GM08714 (cell line): ENCODE data around the gene ASTN2.

Experiments
- H3K4me3 ChIP-seq: fragments of 200-500 bp; sonication (Bioruptor generic); 2 replicates; pipeline ENCODE4 v1.5.1; 2014; ENCODE audit warnings: mild to moderate bottlenecking, low read length, inconsistent platforms
- ZNF274 ChIP-seq: IDR thresholded peaks from 2 replicates; pipeline ENCODE4 v1.6.1; 2012; ENCODE audit warnings: mild to moderate bottlenecking, low read depth, low read length

ASTN2 gene

DNA sequence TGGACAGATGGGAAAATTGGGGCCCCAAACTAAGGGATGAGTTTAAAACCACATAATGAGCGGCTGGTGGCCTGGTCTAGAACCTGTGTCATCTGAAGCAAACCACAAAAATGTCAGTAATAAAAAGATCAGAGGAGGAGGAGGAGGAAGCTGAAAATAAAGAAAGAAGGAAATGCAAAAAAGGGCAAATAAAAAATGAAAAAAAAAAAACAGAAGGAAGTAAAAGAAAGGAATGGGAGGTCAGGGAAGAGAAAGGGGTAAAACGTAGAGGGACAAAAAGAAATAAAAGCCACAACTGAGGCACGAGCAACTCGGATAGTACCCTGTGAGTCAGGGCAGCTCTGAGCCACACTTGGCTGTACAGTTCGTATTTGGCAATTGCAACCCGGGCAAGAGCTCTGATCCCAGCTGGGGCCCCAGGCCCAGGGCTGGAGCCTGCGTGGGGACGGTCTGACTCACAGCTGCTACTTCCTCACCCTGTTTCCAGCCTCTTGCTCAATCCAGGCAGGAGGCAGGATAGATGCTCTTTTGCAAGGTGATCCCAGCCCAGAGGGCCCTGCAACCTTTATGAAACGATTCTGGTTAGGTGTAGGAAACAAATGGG lies 865.7 kb downstream of the ASTN2 start:
- TF ChIP-seq ZNF274 = no peak
- no peak overlapping the region for H3K4me3 ChIP-seq

GRCh38 chr9:116547729-116548426 lies 867.0 kb downstream of the ASTN2 start:
- TF ChIP-seq ZNF274 = no peak
- no peak overlapping the region for H3K4me3 ChIP-seq

- no peak for TF ChIP-seq ZNF274
- H3K4me3 ChIP-seq = no peak overlapping the region
These were observed 867.9 kb downstream of the ASTN2 start for GRCh38 chr9:116546711-116547581.

- TF ChIP-seq ZNF274 = no peak
These were observed 870.0 kb downstream of the ASTN2 start for GRCh38 chr9:116544896-116545295.

GRCh38 chr9:116543731-116544400 lies 871.0 kb downstream of the ASTN2 start:
- TF ChIP-seq ZNF274 = no peak
- no peak overlapping the region for H3K4me3 ChIP-seq

More at GRCh38 chr9:116544896-116545295, 870.0 kb downstream of the ASTN2 start:
- H3K4me3 ChIP-seq = no peak overlapping the region

DNA sequence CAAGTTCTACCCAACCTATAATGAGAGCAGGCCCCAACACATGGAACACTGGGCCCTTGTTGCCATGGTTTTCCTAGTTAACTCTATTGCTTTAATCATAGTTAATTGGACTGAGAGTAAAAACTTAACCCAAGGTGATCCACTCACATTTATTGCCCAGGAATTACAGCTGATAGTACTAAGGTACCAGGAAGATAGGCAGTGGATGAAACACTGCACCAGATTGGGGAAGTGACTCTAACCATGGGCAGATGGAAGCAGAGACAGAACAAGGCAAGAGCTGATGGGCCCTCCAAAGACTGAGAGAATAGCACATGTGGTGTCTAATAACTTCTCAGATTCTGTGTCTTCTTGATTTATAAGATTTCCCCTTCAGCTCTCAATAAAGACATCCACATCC lies 873.5 kb downstream of the ASTN2 start:
- no peak overlapping the region for H3K4me3 ChIP-seq
- no peak for TF ChIP-seq ZNF274

DNA sequence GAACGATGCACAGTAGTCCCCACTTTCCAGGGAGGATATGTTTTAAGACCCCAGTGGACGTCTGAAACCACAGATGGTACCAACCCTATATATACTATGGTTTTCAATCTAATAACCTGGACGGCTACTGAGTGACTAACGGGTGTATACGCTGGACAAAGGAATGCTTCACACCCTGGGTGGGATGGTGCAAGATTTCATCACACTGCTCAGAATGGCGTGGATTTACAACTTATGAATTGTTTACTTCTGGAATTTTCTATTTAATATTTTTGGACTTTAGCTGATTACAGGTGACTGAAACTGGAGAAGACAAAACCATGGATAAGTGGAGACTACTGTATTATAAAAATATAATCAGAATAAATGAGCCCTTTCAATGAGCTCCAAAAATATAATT lies 875.3 kb downstream of the ASTN2 start:
- TF ChIP-seq ZNF274 = no peak
- H3K4me3 ChIP-seq = no peak overlapping the region

DNA sequence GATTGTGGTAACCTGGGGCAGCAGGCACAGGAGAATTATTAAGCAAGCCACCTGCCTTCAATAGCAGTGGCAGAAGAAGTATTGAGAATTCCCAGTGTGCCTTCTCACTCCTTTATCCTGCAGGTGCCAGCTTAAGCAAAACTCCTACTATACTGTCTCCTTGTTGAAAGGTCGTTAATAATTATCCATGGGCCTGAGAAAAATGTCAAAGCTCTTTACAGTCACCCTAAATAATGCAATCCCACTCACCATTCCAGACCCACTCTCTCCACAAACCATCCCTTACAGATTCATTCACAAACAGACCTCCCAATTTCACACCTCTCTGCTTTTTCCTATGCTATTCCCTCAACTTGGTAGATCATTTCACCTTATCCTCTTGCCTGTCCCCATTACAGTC lies 889.2 kb downstream of the ASTN2 start:
- TF ChIP-seq ZNF274 = no peak

GRCh38 chr9:116524778-116525470 lies 889.9 kb downstream of the ASTN2 start:
- H3K4me3 ChIP-seq = no peak overlapping the region
- no peak for TF ChIP-seq ZNF274

More for the DNA sequence above, 889.2 kb downstream of the ASTN2 start:
- H3K4me3 ChIP-seq = no peak overlapping the region

GRCh38 chr9:116520218-116520617 lies 894.6 kb downstream of the ASTN2 start:
- no peak for TF ChIP-seq ZNF274

GRCh38 chr9:116516456-116516855 lies 898.4 kb downstream of the ASTN2 start:
- TF ChIP-seq ZNF274 = no peak
- no peak overlapping the region for H3K4me3 ChIP-seq

More at GRCh38 chr9:116520218-116520617, 894.6 kb downstream of the ASTN2 start:
- H3K4me3 ChIP-seq = no peak overlapping the region

DNA sequence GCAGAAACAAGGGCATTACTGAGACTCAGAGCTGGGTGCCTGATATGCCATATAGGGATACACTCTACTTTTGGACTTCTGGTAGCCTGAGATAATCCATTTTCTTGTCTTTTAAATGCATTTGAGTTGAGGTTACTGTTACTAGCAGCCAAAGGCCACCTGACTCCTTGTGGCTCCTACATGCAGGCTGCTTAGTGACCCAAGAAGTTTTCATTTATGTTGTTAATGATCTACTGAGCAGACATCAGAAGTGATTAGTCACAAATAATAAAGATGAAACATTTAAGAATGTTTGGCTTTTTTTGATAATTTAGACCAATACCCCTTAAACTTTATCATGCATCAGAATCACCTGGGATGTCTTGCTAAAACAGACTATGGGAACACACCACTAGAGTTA lies 899.3 kb downstream of the ASTN2 start:
- H3K4me3 ChIP-seq = no peak overlapping the region
- TF ChIP-seq ZNF274 = no peak

DNA sequence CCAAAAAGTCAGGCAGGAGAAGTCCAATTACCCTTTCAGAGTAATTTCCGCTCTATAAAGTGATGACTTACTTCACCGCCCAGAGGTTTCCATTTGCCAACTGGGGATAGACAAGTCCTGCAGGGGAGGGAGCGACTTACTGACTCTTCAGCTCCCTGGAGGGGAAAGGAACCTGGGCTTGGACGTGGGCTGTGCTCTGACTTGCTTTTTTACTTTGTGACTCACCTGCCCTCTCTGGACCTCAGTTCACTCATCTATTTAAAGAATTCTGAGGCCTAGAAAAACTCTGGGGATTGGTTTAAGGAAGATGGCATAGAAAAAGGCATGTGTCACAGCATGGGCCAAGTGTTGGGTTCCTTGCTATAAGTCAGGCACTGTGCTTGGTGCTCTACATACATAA lies 908.2 kb downstream of the ASTN2 start:
- TF ChIP-seq ZNF274 = no peak
- H3K4me3 ChIP-seq = no peak overlapping the region

- no peak for TF ChIP-seq ZNF274
- no peak overlapping the region for H3K4me3 ChIP-seq
These were observed 909.9 kb downstream of the ASTN2 start for GRCh38 chr9:116504893-116505480.
